GM19238 (cell line): ENCODE data around the gene FA2H.
"Not testable (repeated sequence)": the region's sequence is repeated elsewhere in the genome, so short reads cannot be mapped to it uniquely, and the experiment has no call there.

Experiments used
- DNase-seq: peaks from one replicate; pipeline ENCODE4 v3.0.0; 2011; ENCODE audit warnings: low spot score; ENCODE audit not compliant: insufficient read length

Gene FA2H

DNA sequence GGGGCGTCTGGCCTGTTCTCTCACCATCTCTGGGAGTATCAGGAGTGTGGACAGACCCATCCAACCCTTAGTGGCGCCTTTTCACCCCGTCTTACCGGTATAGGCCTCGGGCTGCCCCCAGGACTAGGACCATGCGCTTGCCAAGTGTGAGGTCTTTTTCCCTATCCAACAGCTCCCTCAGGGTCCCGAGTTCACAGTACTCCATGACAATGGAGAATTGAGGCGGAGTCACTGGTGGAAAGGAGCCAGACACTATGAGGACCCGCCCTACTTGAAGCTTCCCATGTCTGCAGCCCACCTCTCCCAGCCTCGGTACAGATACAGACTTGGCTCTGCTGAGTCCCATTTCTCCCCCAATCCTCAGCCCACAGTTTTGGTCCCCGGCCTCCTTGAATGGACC is 92.1 kb downstream of the FA2H start:
- DNase-seq = no peak

DNA sequence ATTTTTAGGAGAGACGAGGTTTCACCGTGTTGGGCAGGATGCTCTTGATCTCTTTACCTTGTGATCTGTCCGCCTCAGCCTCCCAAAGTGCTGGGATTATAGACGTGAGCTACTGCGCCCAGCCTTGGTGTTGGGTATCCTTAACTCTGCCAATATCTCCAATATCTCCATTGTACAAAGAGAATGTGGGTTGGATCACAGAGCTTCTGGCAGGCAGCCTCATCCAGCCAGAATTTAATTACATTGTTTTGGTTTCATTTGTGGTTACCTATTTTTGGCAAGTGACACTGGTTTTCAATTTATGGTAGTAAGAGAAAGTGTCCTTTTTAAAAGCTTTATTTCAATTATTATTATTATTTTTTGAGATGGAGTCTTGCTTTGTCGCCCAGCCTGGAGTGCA is 93.9 kb downstream of the FA2H start:
- DNase-seq = no peak

DNA sequence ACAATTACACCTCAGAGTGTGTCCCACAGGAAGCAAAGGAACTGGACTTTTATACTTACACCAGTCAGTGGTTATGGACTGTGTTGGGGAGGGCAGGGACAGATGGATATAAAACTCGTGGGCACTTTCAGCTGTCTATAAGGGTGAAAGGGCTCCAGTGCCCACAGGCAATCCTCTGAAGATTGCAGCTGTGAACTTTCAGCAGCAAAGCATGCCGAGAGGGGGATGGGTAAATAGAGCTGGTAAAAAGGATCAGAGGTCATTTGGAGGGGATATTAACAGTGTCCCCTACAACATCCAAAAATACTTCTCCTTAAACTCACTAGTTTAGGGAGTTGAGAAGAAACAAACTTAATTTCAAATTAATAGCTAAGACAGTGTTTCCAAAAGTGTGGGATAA is 94.6 kb downstream of the FA2H start:
- DNase-seq = no peak

DNA sequence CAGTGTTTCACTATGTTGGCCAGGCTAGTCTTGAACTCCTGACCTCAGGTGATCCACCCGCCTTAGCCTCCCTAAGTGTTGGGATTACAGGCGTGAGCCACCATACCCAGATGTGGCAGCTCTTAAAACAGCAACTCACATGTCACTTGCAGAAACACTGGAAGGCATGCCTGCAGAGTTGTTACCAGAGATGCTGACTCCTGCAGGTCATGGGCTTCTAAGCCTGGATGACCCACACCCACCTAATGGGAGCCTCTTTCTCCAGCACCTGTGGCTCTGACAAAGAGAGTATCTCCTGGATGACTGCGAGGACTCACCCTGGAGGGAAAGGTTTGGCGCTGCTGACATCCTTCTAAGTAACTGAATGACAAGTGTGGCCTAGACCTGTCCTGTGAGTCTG is 96.8 kb downstream of the FA2H start:
- DNase-seq = no peak

DNA sequence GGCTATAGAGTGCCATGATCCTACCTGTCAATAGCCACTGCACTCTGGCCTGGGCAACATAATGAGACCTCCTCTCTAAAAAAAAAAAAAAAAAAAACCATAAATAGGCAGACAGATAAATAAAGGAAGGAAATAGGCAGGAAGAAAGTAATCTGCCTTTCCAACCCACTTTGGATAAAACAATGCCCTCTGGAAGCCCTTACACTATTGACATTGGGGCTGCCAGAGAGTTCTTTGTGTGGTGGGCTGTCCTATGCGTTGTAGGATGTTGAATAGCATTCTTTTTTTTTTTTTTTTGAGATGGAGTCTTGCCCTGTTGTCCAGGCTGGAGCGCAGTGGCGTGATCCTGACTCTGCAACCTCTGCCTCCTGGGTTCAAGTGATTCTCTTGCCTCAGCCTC is 100.7 kb downstream of the FA2H start:
- DNase-seq = no peak

DNA sequence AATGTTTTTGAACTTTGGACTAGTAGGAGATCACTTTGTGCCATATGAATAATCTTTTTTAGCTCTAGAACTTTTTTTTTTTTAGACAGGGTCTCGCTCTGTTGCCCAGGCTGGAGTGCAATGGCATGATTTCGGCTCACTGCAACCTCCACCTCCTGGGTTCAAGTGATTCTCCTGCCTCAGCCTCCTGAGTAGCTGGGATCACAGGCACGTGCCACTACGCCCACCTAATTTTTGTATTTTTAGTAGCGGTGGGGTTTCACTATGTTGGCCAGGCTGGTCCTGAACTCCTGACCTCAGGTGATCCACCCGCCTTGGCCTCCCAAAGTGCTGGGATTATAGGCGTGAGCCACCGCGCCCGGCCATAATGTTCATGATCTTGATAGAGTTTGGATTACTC is 105.7 kb downstream of the FA2H start:
- not testable (repeated sequence) for DNase-seq

DNA sequence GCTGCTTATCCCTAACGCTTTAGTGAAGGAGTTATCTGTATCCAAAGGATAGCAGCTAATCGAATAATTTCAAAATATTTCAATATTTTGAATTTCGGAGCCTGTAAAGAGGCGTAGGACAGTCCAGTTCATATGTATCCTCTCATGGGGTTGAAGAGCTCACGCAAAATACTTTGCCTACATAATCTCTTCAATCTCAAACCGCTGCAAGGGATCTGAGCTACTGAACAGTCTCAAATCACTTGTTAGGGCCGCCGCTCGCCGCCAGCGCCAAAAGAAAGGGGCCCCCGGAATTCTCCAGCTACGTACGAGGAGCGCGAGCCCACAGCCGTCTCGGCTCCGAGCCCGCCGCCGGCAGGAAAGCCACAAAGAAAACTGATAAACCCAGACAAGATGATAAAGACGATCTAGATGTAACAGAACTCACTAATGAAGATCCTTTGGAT is 107.3 kb downstream of the FA2H start:
- DNase-seq = no peak

DNA sequence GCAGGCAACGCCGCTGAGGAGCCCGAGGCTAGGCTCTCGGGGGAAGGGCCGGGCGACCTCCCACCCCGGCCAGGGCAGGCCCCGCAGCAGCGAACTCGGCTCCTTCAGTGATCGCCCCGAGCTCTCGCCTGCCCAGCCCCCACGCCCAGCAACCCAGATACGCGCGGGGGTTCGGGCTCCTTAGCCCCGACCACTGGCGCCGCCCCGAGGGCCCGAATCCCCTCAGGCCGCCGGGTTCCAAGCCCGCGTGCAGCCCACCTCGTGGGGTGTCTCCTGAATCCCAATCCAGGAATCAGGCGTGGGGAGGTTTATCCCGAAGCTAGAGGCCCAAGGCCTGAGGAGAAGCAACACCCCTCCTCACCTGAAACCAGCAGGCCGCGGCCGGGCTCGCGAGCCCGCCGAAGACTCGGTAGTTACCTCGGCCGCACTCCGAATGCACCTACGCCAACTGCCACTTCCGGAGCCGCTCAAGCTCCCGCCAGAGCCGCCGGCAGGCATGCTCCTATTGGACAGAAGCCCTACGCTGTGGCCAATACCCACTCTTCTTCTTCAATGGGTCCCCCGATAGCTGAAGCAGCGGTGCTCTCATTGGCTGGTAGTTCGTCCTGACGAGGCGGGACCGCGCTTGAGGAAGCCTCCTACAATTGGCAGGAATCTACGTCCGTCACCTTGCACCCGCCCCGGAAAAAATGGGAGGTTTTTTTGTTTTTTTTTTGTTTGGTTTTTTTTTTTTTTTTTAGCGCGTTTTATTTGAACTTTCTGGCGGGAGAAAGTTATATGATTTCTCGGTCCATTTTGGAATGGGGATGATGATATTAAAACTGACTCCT is 108.0 kb downstream of the FA2H start, which contains the start of gene RFWD3:
RFWD3 (minus strand) TSS at position 453 of the 830 bp plus-strand sequence. CDS start 5,428 bp downstream, outside the sequence.
- DNase-seq = peak; percentile 94

DNA sequence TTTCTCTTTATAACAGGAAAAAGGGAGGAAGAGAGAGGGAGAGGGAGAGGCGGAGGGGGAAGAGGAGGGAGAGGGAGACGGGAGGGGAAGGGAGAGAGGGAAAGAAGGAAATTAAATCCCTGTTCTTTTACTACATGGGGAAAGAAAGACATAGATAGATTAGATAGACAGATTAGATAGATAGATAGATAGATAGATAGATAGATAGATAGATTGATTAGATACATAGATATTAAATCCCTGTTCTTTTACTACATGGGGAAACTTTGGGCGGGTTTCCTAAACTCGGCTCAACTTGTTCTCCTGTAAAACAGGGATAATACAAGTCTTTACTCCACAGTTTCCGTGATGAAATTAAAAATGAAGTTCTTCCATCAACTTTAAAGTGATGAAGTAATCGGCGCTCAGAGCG is 108.6 kb downstream of the FA2H start:
- DNase-seq = no peak
